T-helper 1 cell (primary cell): ENCODE data around the gene RPS19.

ENCODE experiments used
- DNase-seq, 5 donors: peaks; one replicate each; pipeline ENCODE4 v3.0.0-alpha.2; 2012 to 2020

RPS19 gene

GRCh38 chr19:41879080-41879479 is 19.0 kb downstream of the RPS19 start:
- no peak for DNase-seq

- no peak for DNase-seq
These were observed 19.7 kb downstream of the RPS19 start for GRCh38 chr19:41879670-41880328.

GRCh38 chr19:41880329-41880708 is 20.3 kb downstream of the RPS19 start:
- no peak for DNase-seq

GRCh38 chr19:41882568-41883462 is 22.8 kb downstream of the RPS19 start, which contains the start of gene ARHGEF1:
TSS of gene ARHGEF1 (plus strand) at chr19:41883184. CDS start at chr19:41888083, 4,899 bp downstream.
- peak; percentile 46 to 64 (median 53) for DNase-seq

GRCh38 chr19:41883463-41883820 is 23.4 kb downstream of the RPS19 start:
- no peak for DNase-seq

GRCh38 chr19:41883821-41884733 is 24.0 kb downstream of the RPS19 start:
- peak; percentile 71 to 97 (median 75) for DNase-seq

- DNase-seq = peak; percentile 31 to 83 (median 60)
These were observed 27.0 kb downstream of the RPS19 start for GRCh38 chr19:41886761-41887710.

GRCh38 chr19:41887711-41888382 is 27.8 kb downstream of the RPS19 start:
- DNase-seq = peak; percentile 62 to 77 (median 76)

- DNase-seq = no peak
These were observed 28.9 kb downstream of the RPS19 start for GRCh38 chr19:41888926-41889325.

- no peak for DNase-seq
These were observed 29.8 kb downstream of the RPS19 start for GRCh38 chr19:41889896-41890295.

- no peak for DNase-seq
These were observed 30.9 kb downstream of the RPS19 start for GRCh38 chr19:41890936-41891335.

- DNase-seq = no peak
These were observed 32.3 kb downstream of the RPS19 start for GRCh38 chr19:41892173-41892902.

GRCh38 chr19:41893899-41894298 is 33.8 kb downstream of the RPS19 start:
- peak in 1 of 5 donors; percentile 38 for DNase-seq

GRCh38 chr19:41894350-41894749 is 34.3 kb downstream of the RPS19 start:
- DNase-seq = no peak

GRCh38 chr19:41895745-41896580 is 35.9 kb downstream of the RPS19 start:
- no peak for DNase-seq

GRCh38 chr19:41896581-41896942 is 36.5 kb downstream of the RPS19 start:
- DNase-seq = no peak

GRCh38 chr19:41897181-41897580 is 37.1 kb downstream of the RPS19 start:
- no peak for DNase-seq

GRCh38 chr19:41897820-41898219 is 37.8 kb downstream of the RPS19 start:
- no peak for DNase-seq

GRCh38 chr19:41898235-41898634 is 38.2 kb downstream of the RPS19 start:
- no peak for DNase-seq
